ENCODE results near the gene HCFC1.

GRCh38 chrX:153968255-153968654 lies 3.4 kb downstream of the HCFC1 start:
- TF ChIP-seq EZH2 (IDR thresholded peaks at IDR 0.05; ENCODE audit: borderline replicate concordance) = no peak
- no peak for TF ChIP-seq CTCF (IDR thresholded peaks at IDR 0.05; ENCODE audit: poor library complexity)

Data from hepatocyte (in vitro differentiated cells).